C1 segment of cervical spinal cord (tissue), 14 donors: ENCODE results near the gene HBA1.
"Not testable (repeated sequence)": the region's sequence is repeated elsewhere in the genome, so short reads cannot be mapped to it uniquely, and the experiment has no call there.

Experiments used
- DNase-seq, 14 donors: peaks; one replicate each; lab custom pipeline; 2025; lab: John Stamatoyannopoulos, UW

The HBA1 gene

DNA sequence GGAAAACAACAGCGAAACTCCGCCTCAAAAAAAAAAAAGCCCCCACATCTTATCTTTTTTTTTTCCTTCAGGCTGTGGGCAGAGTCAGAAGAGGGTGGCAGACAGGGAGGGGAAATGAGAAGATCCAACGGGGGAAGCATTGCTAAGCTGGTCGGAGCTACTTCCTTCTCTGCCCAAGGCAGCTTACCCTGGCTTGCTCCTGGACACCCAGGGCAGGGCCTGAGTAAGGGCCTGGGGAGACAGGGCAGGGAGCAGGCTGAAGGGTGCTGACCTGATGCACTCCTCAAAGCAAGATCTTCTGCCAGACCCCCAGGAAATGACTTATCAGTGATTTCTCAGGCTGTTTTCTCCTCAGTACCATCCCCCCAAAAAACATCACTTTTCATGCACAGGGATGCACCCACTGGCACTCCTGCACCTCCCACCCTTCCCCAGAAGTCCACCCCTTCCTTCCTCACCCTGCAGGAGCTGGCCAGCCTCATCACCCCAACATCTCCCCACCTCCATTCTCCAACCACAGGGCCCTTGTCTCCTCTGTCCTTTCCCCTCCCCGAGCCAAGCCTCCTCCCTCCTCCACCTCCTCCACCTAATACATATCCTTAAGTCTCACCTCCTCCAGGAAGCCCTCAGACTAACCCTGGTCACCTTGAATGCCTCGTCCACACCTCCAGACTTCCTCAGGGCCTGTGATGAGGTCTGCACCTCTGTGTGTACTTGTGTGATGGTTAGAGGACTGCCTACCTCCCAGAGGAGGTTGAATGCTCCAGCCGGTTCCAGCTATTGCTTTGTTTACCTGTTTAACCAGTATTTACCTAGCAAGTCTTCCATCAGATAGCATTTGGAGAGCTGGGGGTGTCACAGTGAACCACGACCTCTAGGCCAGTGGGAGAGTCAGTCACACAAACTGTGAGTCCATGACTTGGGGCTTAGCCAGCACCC is 1.2 kb upstream of the HBA1 start:
- no peak for DNase-seq

DNA sequence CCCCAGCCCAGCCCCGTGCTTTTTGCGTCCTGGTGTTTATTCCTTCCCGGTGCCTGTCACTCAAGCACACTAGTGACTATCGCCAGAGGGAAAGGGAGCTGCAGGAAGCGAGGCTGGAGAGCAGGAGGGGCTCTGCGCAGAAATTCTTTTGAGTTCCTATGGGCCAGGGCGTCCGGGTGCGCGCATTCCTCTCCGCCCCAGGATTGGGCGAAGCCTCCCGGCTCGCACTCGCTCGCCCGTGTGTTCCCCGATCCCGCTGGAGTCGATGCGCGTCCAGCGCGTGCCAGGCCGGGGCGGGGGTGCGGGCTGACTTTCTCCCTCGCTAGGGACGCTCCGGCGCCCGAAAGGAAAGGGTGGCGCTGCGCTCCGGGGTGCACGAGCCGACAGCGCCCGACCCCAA is 474 bp upstream of the HBA1 start:
- not testable (repeated sequence) for DNase-seq

DNA sequence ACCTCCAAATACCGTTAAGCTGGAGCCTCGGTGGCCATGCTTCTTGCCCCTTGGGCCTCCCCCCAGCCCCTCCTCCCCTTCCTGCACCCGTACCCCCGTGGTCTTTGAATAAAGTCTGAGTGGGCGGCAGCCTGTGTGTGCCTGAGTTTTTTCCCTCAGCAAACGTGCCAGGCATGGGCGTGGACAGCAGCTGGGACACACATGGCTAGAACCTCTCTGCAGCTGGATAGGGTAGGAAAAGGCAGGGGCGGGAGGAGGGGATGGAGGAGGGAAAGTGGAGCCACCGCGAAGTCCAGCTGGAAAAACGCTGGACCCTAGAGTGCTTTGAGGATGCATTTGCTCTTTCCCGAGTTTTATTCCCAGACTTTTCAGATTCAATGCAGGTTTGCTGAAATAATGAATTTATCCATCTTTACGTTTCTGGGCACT is 928 bp downstream of the HBA1 start:
- no peak for DNase-seq

DNA sequence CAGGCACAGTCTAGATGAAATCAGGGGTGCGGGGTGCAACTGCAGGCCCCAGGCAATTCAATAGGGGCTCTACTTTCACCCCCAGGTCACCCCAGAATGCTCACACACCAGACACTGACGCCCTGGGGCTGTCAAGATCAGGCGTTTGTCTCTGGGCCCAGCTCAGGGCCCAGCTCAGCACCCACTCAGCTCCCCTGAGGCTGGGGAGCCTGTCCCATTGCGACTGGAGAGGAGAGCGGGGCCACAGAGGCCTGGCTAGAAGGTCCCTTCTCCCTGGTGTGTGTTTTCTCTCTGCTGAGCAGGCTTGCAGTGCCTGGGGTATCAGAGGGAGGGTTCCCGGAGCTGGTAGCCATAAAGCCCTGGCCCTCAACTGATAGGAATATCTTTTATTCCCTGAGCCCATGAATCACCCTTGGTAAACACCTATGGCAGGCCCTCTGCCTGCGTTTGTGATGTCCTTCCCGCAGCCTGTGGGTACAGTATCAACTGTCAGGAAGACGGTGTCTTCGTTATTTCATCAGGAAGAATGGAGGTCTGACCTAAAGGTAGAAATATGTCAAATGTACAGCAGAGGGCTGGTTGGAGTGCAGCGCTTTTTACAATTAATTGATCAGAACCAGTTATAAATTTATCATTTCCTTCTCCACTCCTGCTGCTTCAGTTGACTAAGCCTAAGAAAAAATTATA is 1.6 kb downstream of the HBA1 start:
- DNase-seq = no peak

DNA sequence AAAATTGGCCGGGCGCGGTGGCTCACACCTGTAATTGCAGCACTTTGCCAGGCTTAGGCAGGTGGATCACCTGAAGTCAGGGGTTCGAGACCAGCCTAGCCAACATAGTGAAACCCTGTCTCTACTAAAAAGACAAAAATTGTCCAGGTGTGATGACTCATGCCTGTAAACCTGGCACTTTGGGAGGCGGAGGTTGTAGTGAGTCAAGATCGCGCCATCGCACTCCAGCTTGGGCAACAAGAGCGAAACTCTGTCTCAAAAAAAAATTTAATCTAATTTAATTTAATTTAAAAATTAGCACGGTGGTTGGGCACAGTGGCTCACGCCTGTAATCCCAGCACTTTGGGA is 2.2 kb downstream of the HBA1 start:
- no peak for DNase-seq

DNA sequence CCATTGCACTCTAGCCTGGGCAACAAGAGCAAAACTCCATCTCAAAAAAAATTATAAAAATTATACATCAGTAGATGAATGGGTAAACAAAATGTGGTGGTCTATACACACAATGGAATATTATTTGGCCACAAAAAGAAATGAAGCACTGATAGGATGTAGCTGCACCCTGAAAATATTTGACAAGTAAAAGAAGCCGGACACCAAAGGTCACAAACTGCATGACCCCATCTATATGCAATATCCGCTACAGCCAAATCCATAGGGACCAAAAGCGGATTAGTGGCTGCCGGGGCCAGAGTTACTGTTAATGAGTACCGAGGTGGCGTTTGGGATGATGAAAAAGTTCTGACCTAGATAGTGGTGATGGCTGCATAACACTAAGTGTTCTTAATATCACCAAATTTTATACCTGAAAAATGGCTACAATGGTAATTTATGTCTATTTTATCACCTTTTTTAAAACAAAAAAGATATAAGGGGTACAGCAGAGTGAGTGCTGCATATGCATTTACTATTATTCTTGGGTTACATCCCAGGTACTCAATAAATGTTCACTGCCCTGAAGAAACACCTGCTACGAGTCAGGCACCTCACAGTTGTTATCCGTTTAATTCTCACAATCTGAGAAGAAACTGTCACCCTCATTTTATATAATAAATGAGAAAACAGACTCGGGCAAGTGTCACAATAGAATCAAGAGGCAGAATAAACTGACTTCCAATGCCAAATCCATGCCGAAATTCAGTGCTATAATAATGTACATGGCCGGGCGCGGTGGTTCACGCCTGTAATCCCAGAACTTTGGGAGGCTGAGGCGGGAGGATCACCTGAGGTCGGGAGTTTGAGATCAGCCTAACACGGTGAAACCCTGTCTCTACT is 3.0 kb downstream of the HBA1 start:
- no peak for DNase-seq

DNA sequence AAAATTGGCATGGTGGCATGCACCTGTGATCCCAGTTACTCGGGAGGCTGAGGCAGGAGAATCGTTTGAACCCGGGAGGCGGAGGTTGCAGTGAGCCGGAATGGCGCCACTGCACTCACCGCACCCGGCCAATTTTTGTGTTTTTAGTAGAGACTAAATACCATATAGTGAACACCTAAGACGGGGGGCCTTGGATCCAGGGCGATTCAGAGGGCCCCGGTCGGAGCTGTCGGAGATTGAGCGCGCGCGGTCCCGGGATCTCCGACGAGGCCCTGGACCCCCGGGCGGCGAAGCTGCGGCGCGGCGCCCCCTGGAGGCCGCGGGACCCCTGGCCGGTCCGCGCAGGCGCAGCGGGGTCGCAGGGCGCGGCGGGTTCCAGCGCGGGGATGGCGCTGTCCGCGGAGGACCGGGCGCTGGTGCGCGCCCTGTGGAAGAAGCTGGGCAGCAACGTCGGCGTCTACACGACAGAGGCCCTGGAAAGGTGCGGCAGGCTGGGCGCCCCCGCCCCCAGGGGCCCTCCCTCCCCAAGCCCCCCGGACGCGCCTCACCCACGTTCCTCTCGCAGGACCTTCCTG is 3.7 kb downstream of the HBA1 start, which contains the start of gene HBQ1:
TSS of gene HBQ1 (plus strand) at position 359 of the 575 bp plus-strand sequence. CDS start at position 387, 28 bp downstream.
- peak in 1 of 14 donors; percentile 8 for DNase-seq

DNA sequence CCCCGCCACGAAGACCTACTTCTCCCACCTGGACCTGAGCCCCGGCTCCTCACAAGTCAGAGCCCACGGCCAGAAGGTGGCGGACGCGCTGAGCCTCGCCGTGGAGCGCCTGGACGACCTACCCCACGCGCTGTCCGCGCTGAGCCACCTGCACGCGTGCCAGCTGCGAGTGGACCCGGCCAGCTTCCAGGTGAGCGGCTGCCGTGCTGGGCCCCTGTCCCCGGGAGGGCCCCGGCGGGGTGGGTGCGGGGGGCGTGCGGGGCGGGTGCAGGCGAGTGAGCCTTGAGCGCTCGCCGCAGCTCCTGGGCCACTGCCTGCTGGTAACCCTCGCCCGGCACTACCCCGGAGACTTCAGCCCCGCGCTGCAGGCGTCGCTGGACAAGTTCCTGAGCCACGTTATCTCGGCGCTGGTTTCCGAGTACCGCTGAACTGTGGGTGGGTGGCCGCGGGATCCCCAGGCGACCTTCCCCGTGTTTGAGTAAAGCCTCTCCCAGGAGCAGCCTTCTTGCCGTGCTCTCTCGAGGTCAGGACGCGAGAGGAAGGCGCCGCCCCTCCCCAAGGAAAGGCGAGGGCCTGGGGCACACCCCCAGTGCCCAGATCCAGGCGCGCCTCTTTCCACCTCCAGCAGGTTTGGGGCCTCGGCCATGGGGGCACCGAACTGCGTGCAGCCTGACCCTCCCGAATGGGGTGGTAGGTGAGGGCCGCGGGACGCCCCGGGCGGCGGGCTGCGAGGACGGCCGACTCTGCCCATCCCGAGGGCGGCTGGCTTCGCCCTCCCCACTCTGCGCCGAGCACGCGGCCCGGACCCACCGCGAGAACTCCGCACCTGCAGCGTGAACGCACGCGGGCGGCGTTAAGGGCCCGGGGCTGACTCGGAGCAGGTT is 4.4 kb downstream of the HBA1 start:
- peak in 3 of 14 donors; percentile 4 to 15 (median 11) for DNase-seq

DNA sequence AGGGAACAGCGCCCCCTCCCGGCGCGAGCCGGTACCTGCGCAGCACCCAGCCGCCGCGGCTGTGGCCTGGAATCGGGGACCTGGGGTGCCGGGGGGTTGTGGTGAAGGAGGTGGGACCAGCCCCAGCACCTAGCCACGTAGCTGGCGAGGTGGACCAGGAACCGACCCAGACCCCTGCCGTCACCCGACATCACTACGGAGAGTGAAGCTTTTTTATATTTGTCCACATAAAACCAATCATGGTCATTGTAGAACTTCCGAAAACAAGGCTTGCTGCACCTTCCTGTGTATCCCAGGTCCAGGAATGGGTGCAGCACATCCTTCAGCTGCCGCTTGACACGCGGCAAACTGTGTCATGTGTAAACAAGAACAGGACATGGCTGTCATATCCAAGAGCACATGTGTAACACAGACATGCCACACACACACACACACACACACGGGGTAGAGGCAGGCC is 5.1 kb downstream of the HBA1 start:
- peak in 8 of 14 donors; percentile 2 to 63 (median 32) for DNase-seq

DNA sequence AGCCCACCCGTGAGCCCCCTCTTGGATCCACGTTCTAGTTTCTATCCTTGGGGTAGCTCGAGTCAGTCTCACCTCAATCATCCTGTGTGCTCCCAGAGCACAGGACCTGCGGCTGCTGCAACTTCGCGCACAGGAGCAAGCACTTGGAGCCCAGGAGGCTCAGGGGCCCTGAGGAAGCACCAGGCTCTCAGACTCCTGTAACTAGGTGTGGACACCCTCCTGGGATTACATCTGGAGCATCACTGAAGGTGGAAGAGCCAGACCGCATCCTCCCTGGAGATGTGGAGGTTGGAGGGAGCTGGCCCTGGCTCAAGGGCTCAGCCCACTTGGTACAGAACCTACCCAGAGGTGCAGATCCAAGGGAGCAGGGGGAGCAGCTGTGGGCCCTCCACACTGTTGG is 6.5 kb downstream of the HBA1 start:
- DNase-seq = no peak

DNA sequence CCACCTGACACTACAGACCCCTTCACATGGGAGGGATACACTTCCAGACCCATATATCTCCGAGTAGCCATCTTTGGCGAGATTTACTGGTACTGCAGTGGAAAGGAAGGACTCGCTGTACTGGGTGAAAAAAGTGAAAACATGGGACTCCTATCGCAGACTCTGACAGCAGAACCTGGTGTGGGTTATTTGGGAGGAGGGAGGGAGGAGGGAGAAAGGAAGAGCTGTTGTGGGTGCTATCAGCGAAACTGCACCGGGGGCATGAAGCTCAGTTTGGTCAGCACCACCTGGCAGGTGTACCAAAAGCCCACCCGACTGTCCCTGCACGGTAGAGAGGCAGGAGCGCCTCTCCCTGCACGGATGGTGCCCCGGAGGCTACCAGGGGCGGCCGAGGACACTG is 8.7 kb downstream of the HBA1 start:
- DNase-seq = no peak

DNA sequence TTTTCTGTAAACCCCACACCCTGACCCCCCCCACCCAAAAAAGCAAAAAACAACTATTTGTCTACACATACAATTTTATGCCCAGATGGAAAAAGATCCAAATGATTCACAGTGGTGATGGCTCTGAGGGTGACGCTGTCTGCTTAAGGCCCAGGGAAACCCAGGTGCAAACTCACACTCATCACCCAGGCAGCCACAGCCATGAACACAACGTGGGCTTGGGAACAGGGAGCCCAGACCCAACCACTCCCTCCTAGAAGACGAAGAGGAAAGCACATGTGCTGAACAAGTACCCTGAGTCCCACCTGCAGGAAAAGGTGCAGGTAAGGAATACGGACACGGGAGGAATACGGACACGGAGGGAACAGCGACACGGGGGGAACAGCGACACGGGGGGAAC is 9.2 kb downstream of the HBA1 start:
- no peak for DNase-seq

DNA sequence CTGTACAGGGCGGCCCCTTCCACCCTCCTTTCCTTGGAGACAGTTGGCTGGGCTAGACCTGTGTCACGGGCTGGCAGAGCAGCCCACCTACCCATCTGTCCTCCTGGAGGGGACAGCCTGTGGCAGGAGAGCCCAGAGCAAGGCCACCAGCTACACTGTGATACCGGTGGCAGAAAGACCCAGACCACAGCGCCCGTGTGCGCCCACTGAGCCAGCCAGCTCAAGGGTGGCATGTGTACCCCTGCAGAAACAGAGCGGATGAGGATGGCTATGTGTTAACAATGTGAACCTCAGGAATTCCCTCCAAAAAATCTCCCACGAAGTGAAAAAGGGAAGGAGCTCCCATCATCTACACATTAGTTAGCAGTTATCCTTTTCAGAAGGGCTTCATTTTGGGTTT is 10.8 kb downstream of the HBA1 start:
- DNase-seq = no peak

DNA sequence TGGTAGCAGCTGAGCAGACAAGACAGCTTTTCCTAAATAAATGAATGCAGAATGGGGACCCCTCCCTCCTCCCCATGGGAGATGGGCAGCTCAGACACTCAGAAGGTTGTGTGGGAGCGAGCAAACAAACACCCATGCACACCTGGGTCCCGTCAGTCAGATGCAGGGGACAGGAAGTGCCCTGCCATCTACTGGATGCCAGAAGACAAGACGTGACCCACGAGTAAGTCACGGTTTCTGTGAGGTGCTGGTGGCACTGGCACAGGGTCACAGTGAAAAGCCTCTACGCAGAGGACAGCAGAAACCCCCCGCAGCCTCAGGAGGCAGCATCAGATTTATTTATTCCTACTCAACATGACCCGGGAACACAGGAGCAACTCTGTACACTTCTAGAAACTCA is 12.2 kb downstream of the HBA1 start:
- no peak for DNase-seq

DNA sequence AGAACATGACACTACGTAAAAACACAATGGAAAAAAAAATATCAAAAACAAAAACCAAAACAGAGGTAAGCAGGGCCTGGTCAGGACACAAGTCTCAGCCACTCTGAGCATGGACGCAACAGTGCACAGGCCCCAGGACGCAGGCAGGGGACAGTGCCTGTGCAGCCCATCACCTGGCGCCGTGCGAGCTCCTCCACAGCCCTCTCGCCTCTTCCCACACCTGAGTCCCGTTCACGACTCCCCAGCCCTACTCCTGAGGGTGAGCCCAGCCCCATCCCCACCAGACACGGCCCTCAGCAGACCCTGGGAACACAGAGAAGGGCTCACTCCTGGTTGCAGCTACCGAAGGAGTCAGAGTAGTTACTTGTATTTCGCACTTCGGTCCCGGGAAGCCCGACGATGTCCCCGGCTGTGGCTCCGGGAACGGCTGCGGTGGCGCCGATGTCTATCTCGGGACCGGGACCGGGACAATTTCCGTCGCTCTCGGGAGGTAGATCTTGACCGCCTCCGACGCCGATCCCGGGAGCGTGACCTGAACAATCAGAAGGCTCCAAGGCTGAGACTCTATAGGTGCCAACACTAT is 13.2 kb downstream of the HBA1 start:
- DNase-seq = no peak

DNA sequence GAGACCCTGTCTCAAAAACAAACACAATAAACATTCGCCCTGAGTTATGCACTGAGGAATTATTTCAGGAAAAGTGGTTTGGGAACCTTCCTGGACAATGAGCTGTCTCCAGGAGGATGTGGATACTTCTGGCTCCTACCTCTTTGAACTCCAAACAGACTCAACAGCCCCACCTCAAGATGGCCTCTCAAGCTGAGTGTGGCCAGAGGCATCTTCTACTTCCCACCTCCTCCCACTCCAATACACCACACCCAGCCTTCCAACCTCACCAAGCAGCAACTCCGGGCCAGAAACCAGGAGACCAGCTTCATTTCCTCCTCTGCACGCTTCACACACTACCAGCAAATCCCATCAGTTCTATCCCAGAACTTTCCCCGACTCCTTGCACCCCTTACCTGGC is 15.4 kb downstream of the HBA1 start:
- no peak for DNase-seq

DNA sequence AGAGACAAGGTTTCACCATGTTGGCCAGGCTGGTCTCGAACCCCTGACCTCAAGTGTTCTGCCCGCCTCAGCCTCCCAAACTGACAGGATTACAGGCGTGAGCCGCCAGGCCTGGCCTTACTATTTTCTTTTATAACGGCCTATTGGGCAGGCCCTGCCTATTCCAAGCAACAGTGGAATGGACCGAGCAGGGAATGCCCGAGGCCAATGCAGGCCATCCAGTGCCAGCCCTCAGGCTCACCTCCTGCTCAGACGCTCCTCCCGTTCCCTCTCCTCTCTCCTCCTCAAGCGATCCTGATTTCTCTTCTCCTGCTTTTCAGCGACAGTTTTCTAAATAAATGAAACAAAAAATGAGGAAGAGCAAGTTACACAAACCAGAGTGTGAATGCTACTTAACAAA is 16.2 kb downstream of the HBA1 start:
- DNase-seq = no peak

DNA sequence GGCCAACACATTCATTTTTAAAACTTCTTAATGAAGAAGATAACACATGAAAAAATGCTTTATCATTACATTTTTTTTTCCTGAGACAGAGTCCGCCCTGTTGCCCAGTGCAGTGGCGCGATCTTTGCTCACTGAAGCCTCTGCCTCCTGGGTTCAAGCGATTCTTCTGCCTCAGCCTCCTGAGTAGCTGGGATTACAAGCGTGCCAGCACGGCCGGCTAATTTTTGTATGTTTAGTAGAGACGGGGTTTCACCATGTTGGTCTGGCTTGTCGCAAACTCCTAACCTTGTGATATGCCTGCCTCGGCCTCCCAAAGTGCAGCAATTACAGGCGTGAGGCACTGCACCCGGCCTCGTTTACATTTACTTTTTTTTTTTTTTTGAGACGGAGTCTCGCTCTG is 17.0 kb downstream of the HBA1 start:
- no peak for DNase-seq

DNA sequence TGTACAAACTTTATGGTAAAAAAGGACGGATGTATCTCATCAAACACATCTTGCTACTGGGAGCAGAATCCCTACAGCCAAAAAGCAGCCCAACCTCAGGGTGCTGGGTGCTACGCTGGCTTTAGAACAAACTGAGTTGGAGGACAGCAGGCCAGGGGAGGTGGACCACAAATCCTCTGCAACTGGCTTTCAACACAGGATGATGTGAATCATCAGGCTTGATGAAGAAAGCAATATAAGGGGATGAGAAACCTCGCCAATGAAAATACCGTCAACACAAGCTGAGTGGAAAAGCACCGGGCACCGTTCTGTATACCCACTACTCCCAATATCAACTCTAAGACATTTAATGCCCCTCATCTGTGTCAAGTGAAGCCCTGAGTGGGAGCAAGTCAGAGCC is 18.0 kb downstream of the HBA1 start:
- DNase-seq = no peak

DNA sequence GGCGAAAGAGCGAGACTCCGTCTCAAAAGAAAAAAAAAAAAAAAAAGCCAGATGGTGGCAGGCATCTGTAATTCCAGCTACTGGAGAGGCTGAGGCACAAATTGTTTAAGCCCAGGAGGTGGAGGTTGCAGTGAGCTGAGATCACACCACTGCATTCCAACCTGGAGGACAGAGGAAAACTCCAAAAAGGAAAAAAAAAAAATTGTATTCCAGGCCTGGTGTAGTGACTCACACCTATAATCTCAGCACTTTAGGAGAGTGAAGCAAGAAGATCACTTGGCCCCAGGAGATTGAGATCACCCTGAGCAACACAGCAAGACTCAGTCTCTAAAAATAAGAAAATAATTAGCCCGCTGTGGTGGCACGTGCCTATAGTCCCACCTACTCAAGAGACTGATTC is 23.9 kb downstream of the HBA1 start:
- no peak for DNase-seq
